GM23338 (cell line): ENCODE measurements around the gene JAZF1. TPM values are rescaled to one million over a fixed set of nuclear protein-coding genes. Genes with fewer than 3 reads are reported as not detected.

Experiments used
- ATAC-seq: fragments of 200-7000 bp; cut with Tn5 transposase; 3 replicates; pipeline ENCODE4 v1.9.1; 2020
- DNase-seq: peaks from one replicate; pipeline ENCODE4 v3.0.0-alpha.2; 2015; ENCODE audit warnings: low spot score
- H2AFZ ChIP-seq: fragments of 200-600 bp; sonication (generic); 2 replicates; pipeline ENCODE4 v1.8.0; 2016; ENCODE audit warnings: antibody characterized with exemption, mild to moderate bottlenecking, moderate library complexity
- H3F3A ChIP-seq: fragments of 200-600 bp; sonication (generic); replicated peaks from 2 replicates; pipeline ENCODE4 v1.8.0; 2017; ENCODE audit warnings: antibody characterized with exemption, mixed run types, low read depth
- H3K27ac ChIP-seq: fragments of 200-600 bp; sonication (generic); 2 replicates; pipeline ENCODE4 v1.6.1; 2016; ENCODE audit warnings: low read depth
- H3K27me3 ChIP-seq: fragments of 200-600 bp; sonication (generic); 2 replicates; pipeline ENCODE4 v1.8.0; 2016; ENCODE audit warnings: mild to moderate bottlenecking, mixed run types, moderate library complexity; ENCODE audit not compliant: insufficient read depth
- H3K36me3 ChIP-seq: fragments of 200-600 bp; sonication (generic); 2 replicates; pipeline ENCODE4 v1.8.0; 2016; ENCODE audit warnings: mild to moderate bottlenecking; ENCODE audit not compliant: insufficient read depth
- H3K4me1 ChIP-seq: fragments of 200-600 bp; sonication (generic); 2 replicates; pipeline ENCODE4 v1.8.0; 2016; ENCODE audit warnings: mild to moderate bottlenecking, moderate library complexity; ENCODE audit not compliant: insufficient read depth
- H3K4me2 ChIP-seq: fragments of 200-600 bp; sonication (generic); 2 replicates; pipeline ENCODE4 v1.7.1; 2017; ENCODE audit warnings: mixed run types
- H3K4me3 ChIP-seq: fragments of 200-600 bp; sonication (generic); 2 replicates; pipeline ENCODE4 v1.6.1; 2016; ENCODE audit warnings: mixed run types
- H3K79me2 ChIP-seq: fragments of 200-600 bp; sonication (generic); replicated peaks from 2 replicates; pipeline ENCODE4 v1.8.0; 2017; ENCODE audit warnings: mild to moderate bottlenecking; ENCODE audit not compliant: insufficient read depth
- H3K9me2 ChIP-seq: fragments of 200-600 bp; sonication (generic); 2 replicates; pipeline ENCODE4 v1.8.0; 2017; ENCODE audit not compliant: insufficient read depth
- H4K20me1 ChIP-seq: fragments of 200-600 bp; sonication (generic); replicated peaks from 2 replicates; pipeline ENCODE4 v1.8.0; 2017; ENCODE audit warnings: mild to moderate bottlenecking; ENCODE audit not compliant: insufficient read depth
- H3K27ac Mint-ChIP-seq: 2 replicates; pipeline ENCODE4 v1.8.0; 2020; ENCODE audit warnings: inconsistent platforms, mild to moderate bottlenecking, moderate library complexity, mixed read lengths
- H3K27me3 Mint-ChIP-seq: 3 replicates; pipeline ENCODE4 v1.8.0; 2022; ENCODE audit warnings: low read depth, mild to moderate bottlenecking, moderate library complexity, mixed read lengths, inconsistent platforms; ENCODE audit not compliant: insufficient read depth, poor library complexity
- H3K36me3 Mint-ChIP-seq: 3 replicates; pipeline ENCODE4 v1.8.0; 2021; ENCODE audit warnings: low read depth, mild to moderate bottlenecking, inconsistent platforms, moderate library complexity, mixed read lengths
- H3K4me1 Mint-ChIP-seq: 3 replicates; pipeline ENCODE4 v1.8.0; 2020; ENCODE audit warnings: mild to moderate bottlenecking, inconsistent platforms, mixed read lengths
- H3K4me3 Mint-ChIP-seq: 3 replicates; pipeline ENCODE4 v1.8.0; 2021; ENCODE audit warnings: moderate library complexity, mild to moderate bottlenecking, inconsistent platforms, mixed read lengths
- H3K9me3 Mint-ChIP-seq: 3 replicates; pipeline ENCODE4 v1.8.0; 2020; ENCODE audit warnings: moderate library complexity, mild to moderate bottlenecking, inconsistent platforms, mixed read lengths
- CREB1 ChIP-seq: fragments of 250-450 bp; sonication (Bioruptor Pico); IDR thresholded peaks from 2 replicates; pipeline ENCODE4 v1.5.0; 2020; ENCODE audit warnings: low read depth, mild to moderate bottlenecking, moderate library complexity
- EZH2 ChIP-seq: fragments of 200-600 bp; sonication (generic); IDR thresholded peaks from one replicate; pipeline ENCODE4 v1.8.0; 2017; ENCODE audit warnings: antibody characterized with exemption, mild to moderate bottlenecking, low read depth; ENCODE audit not compliant: unreplicated experiment
- EZH2phosphoT487 ChIP-seq: fragments of 200-600 bp; sonication (generic); IDR thresholded peaks from one replicate; pipeline ENCODE4 v1.8.1; 2018; ENCODE audit warnings: antibody characterized with exemption; ENCODE audit not compliant: unreplicated experiment
- JUNB ChIP-seq: IDR thresholded peaks from one replicate; pipeline ENCODE4 v1.6.1; 2016; ENCODE audit warnings: antibody characterized with exemption; ENCODE audit not compliant: unreplicated experiment
- NANOG ChIP-seq: IDR thresholded peaks from 2 replicates; pipeline ENCODE4 v1.6.1; 2016; ENCODE audit warnings: antibody characterized with exemption, borderline replicate concordance
- POLR2AphosphoS5 ChIP-seq: IDR thresholded peaks from 2 replicates; pipeline ENCODE4 v1.6.1; 2016; ENCODE audit warnings: antibody characterized with exemption, low read depth
- STAT1 ChIP-seq: IDR thresholded peaks from one replicate; pipeline ENCODE4 v1.6.1; 2016; ENCODE audit warnings: antibody characterized with exemption; ENCODE audit not compliant: unreplicated experiment
- ZNF114 ChIP-seq: fragments of 250-450 bp; sonication (Bioruptor Pico); IDR thresholded peaks from 2 replicates; pipeline ENCODE4 v1.5.0; 2020; ENCODE audit warnings: mild to moderate bottlenecking, moderate library complexity
- ZNF331 ChIP-seq: fragments of 250-450 bp; sonication (Bioruptor Pico); IDR thresholded peaks from 2 replicates; pipeline ENCODE4 v1.5.0; 2020; ENCODE audit warnings: low read depth, mild to moderate bottlenecking, moderate library complexity
- polyA plus RNA-seq: library from polyadenylated mRNA; unstranded; fragments of >200 nt; fragmentation: Nextera tagmentation; extraction: Ambion mirVana; gene quantifications from 2 replicates; pipeline ENCODE4 v1.2.1, GENCODE V29; 2016
- total RNA-seq: library from RNA; depleted of rRNA; stranded (reverse); fragments of >200 nt; shearing (Covaris generic); gene quantifications from 2 replicates; pipeline ENCODE4 v1.2.3, GENCODE V29; 2014
- TF ChIP-seq, protein P1 (sequence below): IDR thresholded peaks from 2 replicates; pipeline ENCODE4 v1.6.1; 2016; ENCODE audit warnings: antibody characterized with exemption
- TF ChIP-seq, protein P2 (sequence below): IDR thresholded peaks from one replicate; pipeline ENCODE4 v1.6.1; 2018; ENCODE audit warnings: antibody characterized with exemption; ENCODE audit not compliant: unreplicated experiment
- TF ChIP-seq, protein P3 (sequence below): fragments of 250-450 bp; sonication (Bioruptor Pico); IDR thresholded peaks from 2 replicates; pipeline ENCODE4 v1.5.0; 2020; ENCODE audit warnings: mild to moderate bottlenecking, moderate library complexity
- TF ChIP-seq, protein P4 (sequence below), 2 experiments: fragments of 200-600 bp in 1 of 2; sonication (generic) in 1 of 2; conservative IDR thresholded peaks; 2 replicates each; pipeline versions ENCODE4 v1.5.1 to v1.6.1; 2016 to 2017; ENCODE audit warnings: antibody characterized with exemption in 2 of 2, low read depth in 2 of 2, mild to moderate bottlenecking in 2 of 2, moderate library complexity in 1 of 2

JAZF1 gene
- total and polyA plus RNA-seq, 2 experiments from 2014 or later, result 12.2 to 22.2 TPM

DNA sequence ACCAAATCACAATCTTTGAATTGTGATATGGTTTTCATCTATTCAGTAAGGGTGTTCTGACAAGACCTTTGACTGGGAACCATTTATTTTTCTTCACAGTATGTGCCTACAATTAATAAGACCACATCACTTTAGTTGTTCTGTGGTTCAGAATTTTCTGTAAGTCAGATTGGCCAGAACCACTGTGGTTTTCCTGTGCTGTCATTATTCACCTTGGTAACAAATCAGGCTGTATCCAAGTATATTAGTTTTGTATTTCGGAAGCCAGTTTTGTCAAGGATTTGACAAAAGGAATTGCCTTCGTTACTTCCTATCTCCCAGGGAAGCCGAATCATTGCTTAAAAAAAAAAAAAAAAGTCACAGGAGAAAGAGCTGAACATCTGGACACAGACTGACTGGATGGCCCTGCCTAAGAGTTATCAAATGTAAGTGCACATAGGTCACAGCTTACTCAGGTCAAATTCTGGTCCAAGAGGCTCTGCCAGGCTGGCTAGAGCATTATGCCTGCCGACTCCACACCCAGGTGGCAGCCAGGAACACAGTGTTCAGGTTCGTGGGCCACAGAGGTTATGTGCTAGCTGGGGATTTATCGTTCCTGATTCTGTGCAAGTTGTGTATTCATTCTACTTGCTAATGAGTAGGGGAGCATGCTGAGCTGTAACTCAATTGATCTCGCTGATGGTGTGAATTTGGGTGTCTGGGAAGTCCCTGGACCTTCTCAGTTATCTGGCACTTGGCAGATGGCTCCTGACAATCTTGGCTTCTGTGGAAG lies 175.3 kb downstream of the JAZF1 start:
- Histone ChIP-seq H3K4me2 (no peak overlapping the region), H3K27ac (no peak overlapping the region), H3K4me3 (no peak overlapping the region), H4K20me1 (no peaks in the 10 kb centered on the region; the same call in 1 of the 2 replicates), H3K4me1 (no peaks in the 10 kb centered on the region), H3K9me2 (no peaks in the 10 kb centered on the region), H3K27me3 (no peaks in the 10 kb centered on the region), H3K79me2 (peaks cover 1% of the 10 kb centered on the region; the same call in 1 of the 2 replicates), H2AFZ (no peak overlapping the region), H3K36me3 (no peaks in the 10 kb centered on the region), H3F3A (no peaks in the 10 kb centered on the region)
- Mint-ChIP-seq H3K27me3 (no peaks in the 10 kb centered on the region), H3K36me3 (no peaks in the 10 kb centered on the region), H3K27ac (no peak overlapping the region), H3K9me3 (no peaks in the 10 kb centered on the region), H3K4me3 (no peak overlapping the region), H3K4me1 (no peaks in the 10 kb centered on the region; the same call in 2 of the 3 replicates)
- ATAC-seq (no peak), DNase-seq (no peak)
- TF ChIP-seq, protein P1, sequence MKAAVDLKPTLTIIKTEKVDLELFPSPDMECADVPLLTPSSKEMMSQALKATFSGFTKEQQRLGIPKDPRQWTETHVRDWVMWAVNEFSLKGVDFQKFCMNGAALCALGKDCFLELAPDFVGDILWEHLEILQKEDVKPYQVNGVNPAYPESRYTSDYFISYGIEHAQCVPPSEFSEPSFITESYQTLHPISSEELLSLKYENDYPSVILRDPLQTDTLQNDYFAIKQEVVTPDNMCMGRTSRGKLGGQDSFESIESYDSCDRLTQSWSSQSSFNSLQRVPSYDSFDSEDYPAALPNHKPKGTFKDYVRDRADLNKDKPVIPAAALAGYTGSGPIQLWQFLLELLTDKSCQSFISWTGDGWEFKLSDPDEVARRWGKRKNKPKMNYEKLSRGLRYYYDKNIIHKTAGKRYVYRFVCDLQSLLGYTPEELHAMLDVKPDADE, result no peak
- no peak for TF ChIP-seq CREB1 (CRISPR knock-in tag)
- no peak for TF ChIP-seq ZNF114
- TF ChIP-seq EZH2phosphoT487, result no peak
- no peak for TF ChIP-seq NANOG
- TF ChIP-seq ZNF331 (CRISPR knock-in tag), result no peak
- no peak for TF ChIP-seq JUNB
- TF ChIP-seq POLR2AphosphoS5, result no peak
- TF ChIP-seq, protein P2, sequence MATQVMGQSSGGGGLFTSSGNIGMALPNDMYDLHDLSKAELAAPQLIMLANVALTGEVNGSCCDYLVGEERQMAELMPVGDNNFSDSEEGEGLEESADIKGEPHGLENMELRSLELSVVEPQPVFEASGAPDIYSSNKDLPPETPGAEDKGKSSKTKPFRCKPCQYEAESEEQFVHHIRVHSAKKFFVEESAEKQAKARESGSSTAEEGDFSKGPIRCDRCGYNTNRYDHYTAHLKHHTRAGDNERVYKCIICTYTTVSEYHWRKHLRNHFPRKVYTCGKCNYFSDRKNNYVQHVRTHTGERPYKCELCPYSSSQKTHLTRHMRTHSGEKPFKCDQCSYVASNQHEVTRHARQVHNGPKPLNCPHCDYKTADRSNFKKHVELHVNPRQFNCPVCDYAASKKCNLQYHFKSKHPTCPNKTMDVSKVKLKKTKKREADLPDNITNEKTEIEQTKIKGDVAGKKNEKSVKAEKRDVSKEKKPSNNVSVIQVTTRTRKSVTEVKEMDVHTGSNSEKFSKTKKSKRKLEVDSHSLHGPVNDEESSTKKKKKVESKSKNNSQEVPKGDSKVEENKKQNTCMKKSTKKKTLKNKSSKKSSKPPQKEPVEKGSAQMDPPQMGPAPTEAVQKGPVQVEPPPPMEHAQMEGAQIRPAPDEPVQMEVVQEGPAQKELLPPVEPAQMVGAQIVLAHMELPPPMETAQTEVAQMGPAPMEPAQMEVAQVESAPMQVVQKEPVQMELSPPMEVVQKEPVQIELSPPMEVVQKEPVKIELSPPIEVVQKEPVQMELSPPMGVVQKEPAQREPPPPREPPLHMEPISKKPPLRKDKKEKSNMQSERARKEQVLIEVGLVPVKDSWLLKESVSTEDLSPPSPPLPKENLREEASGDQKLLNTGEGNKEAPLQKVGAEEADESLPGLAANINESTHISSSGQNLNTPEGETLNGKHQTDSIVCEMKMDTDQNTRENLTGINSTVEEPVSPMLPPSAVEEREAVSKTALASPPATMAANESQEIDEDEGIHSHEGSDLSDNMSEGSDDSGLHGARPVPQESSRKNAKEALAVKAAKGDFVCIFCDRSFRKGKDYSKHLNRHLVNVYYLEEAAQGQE, result no peak
- no peak for TF ChIP-seq STAT1
- TF ChIP-seq EZH2, result no peak
- TF ChIP-seq, protein P3, sequence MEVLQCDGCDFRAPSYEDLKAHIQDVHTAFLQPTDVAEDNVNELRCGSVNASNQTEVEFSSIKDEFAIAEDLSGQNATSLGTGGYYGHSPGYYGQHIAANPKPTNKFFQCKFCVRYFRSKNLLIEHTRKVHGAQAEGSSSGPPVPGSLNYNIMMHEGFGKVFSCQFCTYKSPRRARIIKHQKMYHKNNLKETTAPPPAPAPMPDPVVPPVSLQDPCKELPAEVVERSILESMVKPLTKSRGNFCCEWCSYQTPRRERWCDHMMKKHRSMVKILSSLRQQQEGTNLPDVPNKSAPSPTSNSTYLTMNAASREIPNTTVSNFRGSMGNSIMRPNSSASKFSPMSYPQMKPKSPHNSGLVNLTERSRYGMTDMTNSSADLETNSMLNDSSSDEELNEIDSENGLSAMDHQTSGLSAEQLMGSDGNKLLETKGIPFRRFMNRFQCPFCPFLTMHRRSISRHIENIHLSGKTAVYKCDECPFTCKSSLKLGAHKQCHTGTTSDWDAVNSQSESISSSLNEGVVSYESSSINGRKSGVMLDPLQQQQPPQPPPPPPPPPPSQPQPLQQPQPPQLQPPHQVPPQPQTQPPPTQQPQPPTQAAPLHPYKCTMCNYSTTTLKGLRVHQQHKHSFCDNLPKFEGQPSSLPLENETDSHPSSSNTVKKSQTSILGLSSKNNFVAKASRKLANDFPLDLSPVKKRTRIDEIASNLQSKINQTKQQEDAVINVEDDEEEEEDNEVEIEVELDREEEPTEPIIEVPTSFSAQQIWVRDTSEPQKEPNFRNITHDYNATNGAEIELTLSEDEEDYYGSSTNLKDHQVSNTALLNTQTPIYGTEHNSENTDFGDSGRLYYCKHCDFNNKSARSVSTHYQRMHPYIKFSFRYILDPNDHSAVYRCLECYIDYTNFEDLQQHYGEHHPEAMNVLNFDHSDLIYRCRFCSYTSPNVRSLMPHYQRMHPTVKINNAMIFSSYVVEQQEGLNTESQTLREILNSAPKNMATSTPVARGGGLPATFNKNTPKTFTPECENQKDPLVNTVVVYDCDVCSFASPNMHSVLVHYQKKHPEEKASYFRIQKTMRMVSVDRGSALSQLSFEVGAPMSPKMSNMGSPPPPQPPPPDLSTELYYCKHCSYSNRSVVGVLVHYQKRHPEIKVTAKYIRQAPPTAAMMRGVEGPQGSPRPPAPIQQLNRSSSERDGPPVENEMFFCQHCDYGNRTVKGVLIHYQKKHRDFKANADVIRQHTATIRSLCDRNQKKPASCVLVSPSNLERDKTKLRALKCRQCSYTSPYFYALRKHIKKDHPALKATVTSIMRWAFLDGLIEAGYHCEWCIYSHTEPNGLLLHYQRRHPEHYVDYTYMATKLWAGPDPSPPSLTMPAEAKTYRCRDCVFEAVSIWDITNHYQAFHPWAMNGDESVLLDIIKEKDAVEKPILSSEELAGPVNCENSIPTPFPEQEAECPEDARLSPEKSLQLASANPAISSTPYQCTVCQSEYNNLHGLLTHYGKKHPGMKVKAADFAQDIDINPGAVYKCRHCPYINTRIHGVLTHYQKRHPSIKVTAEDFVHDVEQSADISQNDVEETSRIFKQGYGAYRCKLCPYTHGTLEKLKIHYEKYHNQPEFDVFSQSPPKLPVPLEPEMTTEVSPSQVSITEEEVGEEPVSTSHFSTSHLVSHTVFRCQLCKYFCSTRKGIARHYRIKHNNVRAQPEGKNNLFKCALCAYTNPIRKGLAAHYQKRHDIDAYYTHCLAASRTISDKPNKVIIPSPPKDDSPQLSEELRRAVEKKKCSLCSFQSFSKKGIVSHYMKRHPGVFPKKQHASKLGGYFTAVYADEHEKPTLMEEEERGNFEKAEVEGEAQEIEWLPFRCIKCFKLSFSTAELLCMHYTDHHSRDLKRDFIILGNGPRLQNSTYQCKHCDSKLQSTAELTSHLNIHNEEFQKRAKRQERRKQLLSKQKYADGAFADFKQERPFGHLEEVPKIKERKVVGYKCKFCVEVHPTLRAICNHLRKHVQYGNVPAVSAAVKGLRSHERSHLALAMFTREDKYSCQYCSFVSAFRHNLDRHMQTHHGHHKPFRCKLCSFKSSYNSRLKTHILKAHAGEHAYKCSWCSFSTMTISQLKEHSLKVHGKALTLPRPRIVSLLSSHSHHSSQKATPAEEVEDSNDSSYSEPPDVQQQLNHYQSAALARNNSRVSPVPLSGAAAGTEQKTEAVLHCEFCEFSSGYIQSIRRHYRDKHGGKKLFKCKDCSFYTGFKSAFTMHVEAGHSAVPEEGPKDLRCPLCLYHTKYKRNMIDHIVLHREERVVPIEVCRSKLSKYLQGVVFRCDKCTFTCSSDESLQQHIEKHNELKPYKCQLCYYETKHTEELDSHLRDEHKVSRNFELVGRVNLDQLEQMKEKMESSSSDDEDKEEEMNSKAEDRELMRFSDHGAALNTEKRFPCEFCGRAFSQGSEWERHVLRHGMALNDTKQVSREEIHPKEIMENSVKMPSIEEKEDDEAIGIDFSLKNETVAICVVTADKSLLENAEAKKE (CRISPR knock-in tag), result no peak
- TF ChIP-seq, protein P4, sequence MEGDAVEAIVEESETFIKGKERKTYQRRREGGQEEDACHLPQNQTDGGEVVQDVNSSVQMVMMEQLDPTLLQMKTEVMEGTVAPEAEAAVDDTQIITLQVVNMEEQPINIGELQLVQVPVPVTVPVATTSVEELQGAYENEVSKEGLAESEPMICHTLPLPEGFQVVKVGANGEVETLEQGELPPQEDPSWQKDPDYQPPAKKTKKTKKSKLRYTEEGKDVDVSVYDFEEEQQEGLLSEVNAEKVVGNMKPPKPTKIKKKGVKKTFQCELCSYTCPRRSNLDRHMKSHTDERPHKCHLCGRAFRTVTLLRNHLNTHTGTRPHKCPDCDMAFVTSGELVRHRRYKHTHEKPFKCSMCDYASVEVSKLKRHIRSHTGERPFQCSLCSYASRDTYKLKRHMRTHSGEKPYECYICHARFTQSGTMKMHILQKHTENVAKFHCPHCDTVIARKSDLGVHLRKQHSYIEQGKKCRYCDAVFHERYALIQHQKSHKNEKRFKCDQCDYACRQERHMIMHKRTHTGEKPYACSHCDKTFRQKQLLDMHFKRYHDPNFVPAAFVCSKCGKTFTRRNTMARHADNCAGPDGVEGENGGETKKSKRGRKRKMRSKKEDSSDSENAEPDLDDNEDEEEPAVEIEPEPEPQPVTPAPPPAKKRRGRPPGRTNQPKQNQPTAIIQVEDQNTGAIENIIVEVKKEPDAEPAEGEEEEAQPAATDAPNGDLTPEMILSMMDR (conservative IDR thresholded peaks at IDR 0.05; ENCODE audit: low read depth in 2 of 2), result no peak
